NK-92 (cell line): ENCODE data around the gene ZNF608.

Experiments
- DNase-seq: peaks from one replicate; lab custom pipeline; 2025; ENCODE audit not compliant: unreplicated experiment; lab: John Stamatoyannopoulos, UW

ZNF608 gene

GRCh38 chr5:124720593-124720992, 25.8 kb downstream of the ZNF608 start:
- DNase-seq, result no peak

GRCh38 chr5:124719113-124719967, 27.1 kb downstream of the ZNF608 start:
- no peak for DNase-seq

DNA sequence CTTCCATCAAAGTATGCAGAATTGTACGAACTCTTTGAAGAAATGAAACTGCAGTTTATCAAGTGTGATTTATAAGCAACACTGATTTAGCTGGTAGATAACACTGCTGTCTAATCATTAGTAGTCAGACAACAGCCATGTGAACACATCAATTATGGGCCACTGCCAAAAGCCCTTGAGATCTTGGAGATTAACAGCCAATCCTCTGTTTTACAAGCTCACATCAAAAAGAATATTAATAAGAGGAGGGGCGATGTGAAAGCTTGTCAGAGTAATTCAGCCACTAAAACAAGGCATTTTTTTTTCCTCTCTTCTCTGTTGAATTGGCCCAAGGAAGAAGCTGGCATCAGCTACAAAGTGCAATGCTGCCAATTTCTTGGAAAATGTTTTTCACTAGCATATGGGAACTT, 28.1 kb downstream of the ZNF608 start:
- no peak for DNase-seq

DNA sequence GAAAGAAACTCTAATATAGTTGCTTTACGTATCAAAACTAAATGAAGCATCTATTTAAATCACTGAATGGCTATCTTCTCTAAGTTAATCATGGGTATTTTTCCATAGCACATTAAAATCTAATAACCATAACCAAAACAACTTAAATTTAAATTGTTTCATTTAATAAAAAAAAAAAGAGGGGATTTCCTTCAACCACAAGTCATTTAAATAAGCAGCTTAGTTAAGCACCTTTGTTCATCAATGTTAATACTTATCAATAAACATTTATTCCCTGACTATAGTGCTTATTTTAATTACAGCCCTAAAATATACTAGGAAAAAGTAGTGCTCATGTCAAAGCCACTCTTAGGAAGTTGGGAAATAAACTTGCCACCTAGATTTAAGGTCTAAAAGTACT, 30.3 kb downstream of the ZNF608 start:
- no peak for DNase-seq

- no peak for DNase-seq
These were observed 31.5 kb downstream of the ZNF608 start for GRCh38 chr5:124714910-124715309.

GRCh38 chr5:124713595-124713994, 32.8 kb downstream of the ZNF608 start:
- DNase-seq, result no peak

GRCh38 chr5:124712731-124713305, 33.6 kb downstream of the ZNF608 start:
- no peak for DNase-seq

GRCh38 chr5:124708086-124708485, 38.4 kb downstream of the ZNF608 start:
- no peak for DNase-seq

DNA sequence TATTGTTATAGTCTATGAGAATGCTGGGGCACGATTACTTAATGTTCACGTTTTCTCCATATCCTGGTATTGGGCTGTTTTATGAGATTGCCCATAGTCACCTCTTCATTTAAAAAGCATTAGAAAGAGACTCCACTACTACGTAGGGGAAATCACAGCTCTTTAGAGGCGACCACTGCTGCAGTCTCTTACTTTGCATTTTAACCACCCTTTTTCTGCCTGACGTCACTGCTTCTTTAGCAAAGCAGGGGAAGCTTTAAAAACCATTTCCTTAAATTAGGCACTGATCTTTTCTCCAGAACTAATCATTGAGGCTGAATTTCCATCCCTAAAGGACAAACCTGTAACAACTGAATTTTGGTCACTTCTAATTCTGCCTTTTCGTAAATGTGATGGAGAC, 38.9 kb downstream of the ZNF608 start:
- DNase-seq, result no peak

DNA sequence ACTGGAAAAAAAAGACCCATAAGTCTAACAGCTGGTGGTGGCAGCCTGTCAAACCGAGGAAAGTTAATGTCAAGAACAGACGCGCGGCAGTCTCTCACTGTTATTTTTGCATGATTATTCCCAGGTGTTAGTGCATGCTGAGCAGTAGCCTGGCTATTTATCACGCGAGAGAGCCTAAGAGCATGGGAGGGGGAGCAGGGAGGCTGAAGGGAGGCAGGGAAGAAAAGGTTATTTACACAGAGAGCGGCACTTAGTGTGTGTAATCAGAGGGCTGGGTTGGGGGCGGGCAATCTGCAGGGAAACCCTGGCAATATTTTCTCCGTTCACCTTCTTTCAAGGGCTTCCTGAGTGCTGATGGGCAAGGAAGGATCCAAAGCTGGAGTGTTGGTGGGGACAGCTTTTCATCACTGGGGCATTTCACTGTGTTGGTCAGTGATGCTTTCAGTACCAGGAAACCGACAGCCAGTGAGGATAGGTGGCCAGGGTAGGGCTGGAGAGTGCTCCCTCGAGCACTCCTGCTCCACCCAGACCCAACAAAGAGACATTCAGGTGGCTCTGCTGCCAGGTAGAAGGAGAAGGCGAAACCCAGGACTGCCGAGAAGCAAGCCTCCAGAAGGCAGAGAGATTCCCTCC, 39.6 kb downstream of the ZNF608 start:
- DNase-seq, result no peak

DNA sequence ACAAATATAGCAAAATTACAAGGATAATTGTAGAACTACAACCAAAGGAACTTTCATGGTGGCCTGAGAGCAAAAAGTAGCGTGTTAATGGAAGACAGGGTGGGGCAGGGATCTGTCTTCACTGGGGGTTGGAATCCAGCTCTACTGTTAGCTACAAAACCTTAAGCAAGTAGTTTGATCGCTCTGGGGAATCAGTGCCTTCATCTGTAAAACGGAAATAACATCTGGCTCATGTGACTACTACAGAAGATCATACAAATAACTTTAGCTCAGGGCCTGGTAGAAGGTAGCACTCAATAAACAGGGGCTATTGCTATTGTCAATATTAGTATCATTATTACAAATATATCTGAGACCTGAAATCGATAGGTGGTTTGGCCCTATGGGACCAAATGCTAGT, 40.4 kb downstream of the ZNF608 start:
- DNase-seq, result no peak

- no peak for DNase-seq
These were observed 40.9 kb downstream of the ZNF608 start for GRCh38 chr5:124705577-124705976.

DNA sequence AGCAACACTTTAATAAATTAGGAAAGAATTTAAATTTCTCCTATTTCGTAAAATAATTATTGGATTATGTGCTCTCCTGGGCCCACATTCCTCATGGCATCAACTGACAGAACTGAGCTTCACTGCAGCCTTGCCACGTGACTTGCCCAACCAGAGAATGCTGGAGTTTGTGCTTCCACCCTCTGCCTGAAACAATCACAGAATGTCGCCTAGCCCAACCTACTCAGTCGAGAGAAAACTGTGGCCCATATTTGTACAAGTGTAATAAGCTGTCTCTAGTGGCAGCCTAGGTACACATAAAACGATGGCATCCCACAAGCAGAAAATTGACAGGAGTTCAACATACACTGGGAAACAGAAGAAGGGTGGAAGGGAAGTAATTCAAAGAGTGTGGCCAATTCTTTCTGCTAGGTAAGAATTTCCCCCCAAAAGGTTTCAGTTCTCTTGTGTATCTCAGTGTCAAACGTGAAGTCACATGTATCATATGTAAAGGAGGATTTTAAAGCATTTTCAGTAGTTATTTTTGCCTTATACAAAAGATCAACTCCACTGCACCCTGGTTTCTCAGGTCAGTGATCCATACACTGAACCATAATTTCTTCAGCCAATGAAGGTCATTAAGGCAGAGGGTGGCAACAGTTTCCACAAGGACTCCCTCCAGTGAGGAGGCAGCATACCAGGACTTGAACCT, 41.7 kb downstream of the ZNF608 start:
- no peak for DNase-seq

DNA sequence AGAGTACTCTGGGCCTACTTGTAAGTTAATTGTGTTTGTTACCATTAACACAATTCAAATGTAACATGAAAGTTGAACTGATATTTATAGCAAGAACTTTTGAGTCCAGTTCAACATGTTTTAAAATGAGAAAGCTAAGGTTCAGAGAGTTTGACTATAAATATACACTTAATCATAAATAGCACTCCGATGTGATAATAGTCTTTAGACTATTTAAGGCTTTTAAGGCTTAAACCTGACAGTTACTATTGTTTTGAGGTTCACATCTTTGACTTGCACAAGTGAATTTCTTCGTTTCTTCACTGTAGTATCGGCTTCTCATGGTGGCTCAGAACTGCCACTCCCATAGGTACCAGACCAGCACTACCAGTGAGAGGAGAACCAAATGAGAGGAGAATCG, 42.4 kb downstream of the ZNF608 start:
- DNase-seq, result no peak

DNA sequence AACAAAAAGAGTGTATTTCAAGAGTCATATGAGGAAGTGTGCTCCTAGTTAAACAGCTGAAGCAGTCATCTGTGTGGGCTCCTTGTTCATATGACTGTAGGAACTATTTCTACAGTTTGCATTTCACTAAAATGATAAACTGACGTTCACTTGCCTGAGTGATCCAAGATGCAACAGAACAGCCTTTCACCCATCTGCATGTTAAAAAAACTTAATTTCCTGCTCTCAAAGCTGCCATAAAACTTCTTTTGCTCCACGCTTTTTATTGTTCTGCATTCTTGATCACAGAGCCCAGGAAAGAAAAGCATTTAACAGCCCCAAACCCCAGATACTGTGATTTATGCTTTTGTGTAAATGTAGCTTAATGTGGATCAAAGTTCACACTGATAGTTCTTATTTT, 43.9 kb downstream of the ZNF608 start:
- DNase-seq, result no peak

DNA sequence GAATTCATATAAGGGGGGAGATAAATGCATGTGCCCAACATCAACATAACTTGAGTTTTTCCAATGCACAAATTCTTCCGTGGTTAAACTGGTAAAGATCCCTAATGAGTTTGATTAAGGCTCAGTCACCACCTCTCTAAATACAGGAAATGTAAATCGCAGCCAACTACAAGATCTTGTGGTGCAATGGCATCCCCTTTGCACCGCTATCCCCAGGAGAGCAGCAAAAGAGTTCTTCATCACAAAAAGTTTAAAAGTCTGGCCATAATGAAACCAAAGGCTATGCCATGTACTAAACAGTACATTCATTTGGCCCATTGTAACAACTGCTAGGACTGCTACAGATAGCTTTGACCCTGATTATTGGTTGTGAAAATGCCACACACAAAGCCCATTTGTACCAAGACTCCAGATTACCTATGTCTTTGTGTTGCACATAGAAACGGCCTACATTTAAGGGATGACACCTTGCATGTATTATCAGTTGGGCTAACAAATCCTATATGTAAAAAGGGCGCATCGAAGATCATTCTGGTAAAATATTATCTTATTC, 44.5 kb downstream of the ZNF608 start:
- no peak for DNase-seq

DNA sequence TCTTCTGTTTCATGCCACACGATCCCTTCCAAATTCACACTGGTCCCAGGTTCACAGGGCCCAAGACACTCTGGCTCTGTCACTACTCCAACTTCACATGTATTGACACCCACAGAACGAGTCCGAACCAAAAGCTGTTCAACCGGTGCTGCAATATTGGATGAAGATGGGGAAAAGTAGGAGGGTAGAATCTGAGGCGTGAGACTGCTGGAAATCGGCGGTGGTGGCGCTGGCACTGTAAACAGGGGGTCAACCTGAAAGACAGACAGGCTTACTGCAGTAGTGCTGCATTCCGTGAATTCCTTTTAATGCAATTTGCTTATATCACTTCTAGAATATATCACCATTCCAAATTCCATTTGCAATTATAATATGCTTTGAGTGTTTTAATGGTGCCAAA, 45.4 kb downstream of the ZNF608 start:
- no peak for DNase-seq

DNA sequence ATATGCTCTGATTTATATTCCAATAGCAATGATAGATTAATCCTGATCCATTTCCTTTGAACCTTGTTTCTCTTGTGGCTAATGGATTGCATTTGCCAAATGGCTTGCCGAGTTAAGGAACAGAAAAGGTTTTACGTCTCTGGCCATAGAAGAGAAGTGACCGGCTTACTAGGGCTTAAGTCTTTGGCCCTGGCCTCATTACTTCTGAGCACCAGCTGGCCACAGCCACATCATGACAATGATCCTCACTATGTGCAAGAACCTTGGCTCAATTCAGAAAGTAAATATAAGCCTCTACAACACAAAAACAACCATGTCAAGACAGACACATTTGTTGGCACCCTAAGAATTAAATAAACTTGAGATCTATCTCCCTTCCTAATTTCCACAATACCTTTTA, 46.1 kb downstream of the ZNF608 start:
- no peak for DNase-seq

GRCh38 chr5:124698770-124699169, 47.7 kb downstream of the ZNF608 start:
- DNase-seq, result no peak

GRCh38 chr5:124697933-124698591, 48.4 kb downstream of the ZNF608 start:
- DNase-seq, result no peak

DNA sequence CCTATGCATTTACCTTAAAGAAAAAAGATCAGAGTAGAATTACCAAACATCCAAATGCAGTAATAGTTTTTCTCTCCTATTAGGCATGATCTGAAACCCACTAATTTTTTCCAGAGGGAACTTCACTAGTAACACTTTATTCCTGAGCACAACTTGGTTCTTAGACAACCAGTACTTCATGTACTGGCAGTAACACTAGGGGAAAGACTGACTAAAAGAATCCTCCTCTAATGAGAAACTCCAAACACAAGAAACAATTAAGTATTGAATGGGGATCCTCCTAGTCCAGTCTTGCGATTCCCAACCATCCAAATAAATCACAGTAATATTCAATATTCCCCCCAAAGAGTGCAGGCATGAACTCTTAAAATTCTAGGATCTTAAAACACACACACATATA, 48.9 kb downstream of the ZNF608 start:
- DNase-seq, result no peak
